Neural progenitor cell (in vitro differentiated cells): ENCODE measurements around the gene OR2T1.

Experiments used
- CTCF ChIP-seq: fragments of 200-600 bp; sonication (generic); IDR thresholded peaks from 2 replicates; pipeline ENCODE4 v1.5.1; 2017; ENCODE audit warnings: antibody characterized with exemption, mild to moderate bottlenecking
- EZH2 ChIP-seq: fragments of 200-600 bp; sonication (generic); IDR thresholded peaks from 2 replicates; pipeline ENCODE4 v1.6.1; 2017; ENCODE audit warnings: antibody characterized with exemption, mild to moderate bottlenecking, moderate library complexity
- EZH2phosphoT487 ChIP-seq: fragments of 200-600 bp; sonication (generic); IDR thresholded peaks from 2 replicates; pipeline ENCODE4 v1.6.1; 2017; ENCODE audit warnings: antibody characterized with exemption

- TF ChIP-seq EZH2 (no peak), CTCF (no peak), EZH2phosphoT487 (no peak)
Observed at GRCh38 chr1:248366609-248367008, 36.2 kb upstream of the OR2T1 start.
